ENCODE results near the gene TBC1D8.

The TBC1D8 gene

DNA sequence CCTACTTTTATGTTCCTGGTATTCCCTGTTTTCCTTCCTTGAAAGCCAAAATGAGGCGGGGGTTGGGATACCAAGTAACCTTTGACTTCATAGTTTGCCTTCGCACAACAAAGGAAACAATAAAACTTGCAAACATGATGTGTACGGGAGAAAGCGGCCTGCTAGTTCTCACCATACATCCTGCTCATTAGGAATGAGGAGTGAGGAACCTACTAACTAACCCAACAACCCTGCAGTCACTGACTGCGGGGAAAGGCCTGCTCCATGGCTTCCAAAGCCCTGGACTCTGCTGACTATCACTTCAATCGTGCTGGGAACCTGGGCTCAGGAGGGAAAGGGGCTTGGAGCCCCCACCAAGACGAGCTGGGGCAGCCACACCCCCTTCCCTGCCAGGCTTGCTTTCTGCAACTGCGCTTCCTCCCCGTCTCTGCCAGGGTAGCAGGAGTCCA, 124.9 kb downstream of the TBC1D8 start:
- DNase-seq = no peak

GRCh38 chr2:101025561-101025960, 125.6 kb downstream of the TBC1D8 start:
- DNase-seq = no peak

DNA sequence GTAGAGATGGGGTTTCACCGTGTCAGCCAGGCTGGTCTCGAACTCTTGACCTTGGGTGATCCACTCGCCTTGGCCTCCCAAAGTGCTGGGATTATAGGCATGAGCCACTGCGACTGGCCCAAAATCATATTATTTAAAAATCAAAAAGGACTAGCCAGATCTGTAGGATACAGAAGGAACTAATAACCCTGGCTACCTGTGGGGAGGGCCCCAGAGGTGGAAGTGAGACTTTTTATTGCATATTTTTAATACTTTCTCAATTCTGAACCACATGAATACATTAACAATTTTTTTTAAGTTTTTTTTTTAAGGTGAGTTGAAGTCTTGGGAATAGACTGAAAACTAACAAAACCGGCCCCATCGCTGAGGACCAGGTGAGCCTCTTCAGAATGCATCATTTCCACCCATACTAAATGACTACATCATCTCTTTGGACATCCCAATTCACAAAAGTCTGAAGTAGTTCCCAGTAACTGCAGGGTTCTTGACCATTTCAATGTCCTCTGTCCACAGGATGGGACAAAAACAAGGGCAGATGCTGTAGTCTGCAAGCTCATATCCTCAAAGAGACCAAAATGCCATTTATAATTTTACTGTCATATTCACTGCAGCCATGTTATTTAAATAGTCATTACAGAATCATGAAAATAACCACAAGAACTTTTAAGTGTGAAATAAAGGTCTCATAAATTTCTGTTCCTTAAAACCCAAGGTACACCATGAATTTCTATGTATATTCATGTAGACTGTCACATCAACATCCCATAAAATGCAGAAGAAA, 127.7 kb downstream of the TBC1D8 start:
- DNase-seq = no peak

DNA sequence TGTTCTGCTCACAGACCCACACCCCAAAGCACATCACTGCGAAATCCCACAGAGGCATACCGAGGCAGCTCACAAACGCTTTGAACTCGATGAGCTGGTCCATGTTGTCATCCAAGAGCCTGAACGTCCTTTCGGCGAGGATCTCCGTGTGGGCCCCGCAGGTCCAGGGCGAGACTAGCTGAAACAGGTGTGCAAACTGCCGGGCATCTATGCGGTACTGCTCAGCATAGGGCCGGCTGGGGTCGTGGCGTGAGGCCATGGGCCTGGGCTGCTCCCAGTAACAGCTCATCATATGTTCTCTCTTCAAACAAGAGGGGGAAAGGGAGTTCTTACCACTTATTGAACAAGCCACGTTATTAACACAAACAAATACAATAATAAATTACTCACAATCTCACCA, 129.0 kb downstream of the TBC1D8 start:
- no peak for DNase-seq

- DNase-seq = no peak
Observed at GRCh38 chr2:101018934-101019333, 132.2 kb downstream of the TBC1D8 start.

- no peak for DNase-seq
Observed at GRCh38 chr2:101017371-101017770, 133.8 kb downstream of the TBC1D8 start.

- DNase-seq = no peak
Observed at GRCh38 chr2:101014264-101014857, 136.8 kb downstream of the TBC1D8 start.

- DNase-seq = peak; percentile 53 to 75 (median 72)
Observed at GRCh38 chr2:101012706-101013181, 138.4 kb downstream of the TBC1D8 start.

- DNase-seq = no peak
Observed at GRCh38 chr2:101012054-101012705, 139.0 kb downstream of the TBC1D8 start.

- no peak for DNase-seq
Observed at GRCh38 chr2:101011152-101011551, 140.0 kb downstream of the TBC1D8 start.

DNA sequence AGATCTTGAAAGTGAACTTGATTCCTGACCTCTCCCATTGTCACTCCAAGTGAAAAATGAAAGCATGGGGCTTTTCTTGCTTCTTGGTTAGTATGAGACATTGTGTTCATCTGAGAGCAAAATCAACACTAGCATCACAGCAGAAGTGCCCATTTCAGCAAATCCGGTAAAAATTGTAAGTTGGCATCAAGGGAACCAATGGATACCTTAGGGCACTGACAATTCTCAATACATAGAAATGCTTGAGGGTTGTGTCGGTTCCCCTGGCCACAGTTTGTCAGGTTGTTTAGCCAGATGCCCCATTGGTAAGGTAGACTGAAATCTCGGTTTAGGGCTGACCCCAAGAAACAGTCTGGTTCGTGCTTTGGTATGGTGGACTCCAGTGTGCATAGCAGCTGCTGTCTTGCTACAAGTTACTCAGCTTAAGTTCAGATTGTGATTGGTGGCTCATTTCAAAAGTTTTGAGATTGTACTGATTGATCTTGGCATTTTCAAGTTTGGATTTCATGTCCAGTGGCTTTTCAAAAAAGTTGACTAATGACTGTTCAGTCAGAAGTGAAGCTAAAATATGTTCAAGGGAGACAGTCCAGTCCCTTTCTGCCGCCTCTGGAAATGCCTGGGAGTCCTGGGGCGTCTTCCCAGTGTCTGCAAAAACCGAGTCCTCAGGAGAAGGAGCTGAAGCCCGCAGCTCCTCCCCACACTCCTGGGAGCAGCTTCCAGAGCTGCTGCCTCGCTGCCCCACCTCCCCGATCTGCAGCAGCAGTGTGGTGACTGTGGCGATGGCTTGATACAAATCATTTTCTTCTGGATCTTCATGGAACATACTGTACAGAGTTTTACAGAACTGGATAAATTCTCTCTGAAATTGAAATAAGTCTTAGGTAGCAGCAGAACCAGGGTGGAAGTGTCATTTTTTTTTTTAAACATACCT, 143.5 kb downstream of the TBC1D8 start:
- DNase-seq = no peak

DNA sequence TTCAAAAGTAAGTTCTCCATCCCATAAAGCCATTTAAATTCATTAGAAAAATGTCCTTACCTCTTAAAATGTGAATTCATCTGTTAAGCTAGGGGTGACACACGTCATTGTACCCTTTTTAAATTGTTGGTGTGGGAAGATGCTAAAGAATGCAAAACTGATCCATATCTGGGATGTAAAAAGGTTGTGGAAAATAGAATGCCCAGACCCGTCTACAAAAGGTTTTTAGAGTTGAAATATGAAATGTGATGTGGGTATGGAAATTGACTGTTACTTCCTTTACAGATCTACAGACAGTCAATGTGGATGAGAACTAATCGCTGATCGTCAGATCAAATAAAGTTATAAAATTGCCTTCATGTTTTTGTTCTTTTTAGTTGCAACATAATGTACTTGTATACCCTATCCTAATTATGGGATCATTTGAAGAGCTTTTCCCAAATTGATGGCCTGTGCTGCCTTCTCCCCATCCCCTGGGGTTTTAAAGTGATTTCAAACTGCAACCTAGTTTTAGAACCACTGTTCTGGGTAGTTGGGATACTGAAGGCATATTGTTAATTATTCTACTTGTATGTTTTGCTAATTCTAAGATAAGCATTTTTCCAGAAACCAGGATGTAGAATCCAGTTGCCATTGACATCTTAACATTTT, 145.0 kb downstream of the TBC1D8 start:
- DNase-seq = no peak

- DNase-seq = no peak
Observed at GRCh38 chr2:101004620-101005325, 146.4 kb downstream of the TBC1D8 start.

DNA sequence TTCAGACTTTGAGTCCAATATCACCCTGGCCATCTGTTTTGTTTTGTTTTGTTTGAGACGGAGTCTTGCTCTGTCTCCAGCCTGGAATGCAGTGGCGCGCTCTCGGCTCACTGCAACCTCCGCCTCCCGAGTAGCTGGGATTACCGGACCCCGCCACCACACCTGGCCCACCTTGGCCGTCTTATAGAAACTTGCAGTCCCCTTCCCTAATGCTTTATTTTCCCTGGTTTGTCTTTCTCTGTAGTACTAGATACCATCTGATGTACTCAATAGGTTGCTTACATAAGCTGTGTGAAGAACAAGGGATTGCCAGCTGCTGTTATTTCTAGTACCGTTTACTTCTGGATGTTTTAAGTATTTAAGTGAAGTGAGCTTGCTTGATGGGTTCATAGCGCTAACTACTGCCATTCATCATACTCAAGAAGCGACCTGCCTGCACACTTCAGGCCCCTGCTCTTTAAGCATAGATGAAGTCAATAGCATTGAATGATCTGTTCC, 147.9 kb downstream of the TBC1D8 start:
- DNase-seq = no peak

DNA sequence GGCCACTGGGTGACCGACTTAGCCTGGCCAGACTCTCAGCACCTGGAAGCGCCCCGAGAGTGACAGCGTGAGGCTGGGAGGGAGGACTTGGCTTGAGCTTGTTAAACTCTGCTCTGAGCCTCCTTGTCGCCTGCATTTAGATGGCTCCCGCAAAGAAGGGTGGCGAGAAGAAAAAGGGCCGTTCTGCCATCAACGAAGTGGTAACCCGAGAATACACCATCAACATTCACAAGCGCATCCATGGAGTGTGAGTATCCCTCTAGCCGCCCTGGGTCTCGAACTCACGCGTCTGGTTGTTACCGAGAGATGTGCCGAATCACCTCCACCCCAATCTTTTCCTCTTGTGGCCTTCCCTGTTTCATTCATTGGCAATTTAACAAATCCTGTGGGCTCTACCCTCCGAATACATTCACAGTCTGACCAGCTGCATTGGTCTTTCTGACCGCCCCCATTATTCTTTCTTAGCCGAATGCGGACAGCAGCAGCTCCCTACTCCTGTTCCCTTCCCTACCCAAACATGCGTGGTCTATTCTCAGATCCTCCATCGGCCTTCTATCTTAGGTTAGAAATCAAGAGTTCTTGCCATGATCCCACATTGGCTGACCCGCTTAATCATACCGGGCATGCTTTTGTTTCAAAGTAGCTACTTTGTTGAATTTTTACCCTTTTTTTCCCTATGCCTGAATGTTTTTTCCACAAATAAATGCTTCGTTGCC, 148.5 kb downstream of the TBC1D8 start:
- peak in 2 of 3 donors; percentile 24 to 33 for DNase-seq

GRCh38 chr2:101001691-101002561, 149.3 kb downstream of the TBC1D8 start, which contains the start of gene RPL31:
Gene RPL31 (plus strand): TSS chr2:101002289. CDS start chr2:101002702, 413 bp downstream.
- DNase-seq = peak; percentile 97 to 98 (median 97)

- DNase-seq = no peak
Observed at GRCh38 chr2:100999995-101000394, 151.2 kb downstream of the TBC1D8 start.

DNA sequence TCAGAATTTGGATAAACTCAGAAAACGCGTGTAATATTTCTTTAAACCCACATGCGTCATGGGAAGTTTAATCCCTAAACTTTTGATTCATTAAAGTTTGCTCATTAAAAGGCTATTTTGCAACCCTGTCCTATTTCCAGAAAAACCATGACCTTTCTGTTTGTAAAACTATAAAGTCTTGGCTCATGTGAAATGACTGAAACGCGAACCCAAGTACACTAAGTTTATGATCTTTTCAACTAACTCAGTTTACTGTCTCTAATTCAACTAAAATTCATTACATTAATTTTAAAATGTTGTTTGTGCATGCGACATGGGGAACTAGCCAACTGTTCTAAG, 153.0 kb downstream of the TBC1D8 start:
- no peak for DNase-seq

DNA sequence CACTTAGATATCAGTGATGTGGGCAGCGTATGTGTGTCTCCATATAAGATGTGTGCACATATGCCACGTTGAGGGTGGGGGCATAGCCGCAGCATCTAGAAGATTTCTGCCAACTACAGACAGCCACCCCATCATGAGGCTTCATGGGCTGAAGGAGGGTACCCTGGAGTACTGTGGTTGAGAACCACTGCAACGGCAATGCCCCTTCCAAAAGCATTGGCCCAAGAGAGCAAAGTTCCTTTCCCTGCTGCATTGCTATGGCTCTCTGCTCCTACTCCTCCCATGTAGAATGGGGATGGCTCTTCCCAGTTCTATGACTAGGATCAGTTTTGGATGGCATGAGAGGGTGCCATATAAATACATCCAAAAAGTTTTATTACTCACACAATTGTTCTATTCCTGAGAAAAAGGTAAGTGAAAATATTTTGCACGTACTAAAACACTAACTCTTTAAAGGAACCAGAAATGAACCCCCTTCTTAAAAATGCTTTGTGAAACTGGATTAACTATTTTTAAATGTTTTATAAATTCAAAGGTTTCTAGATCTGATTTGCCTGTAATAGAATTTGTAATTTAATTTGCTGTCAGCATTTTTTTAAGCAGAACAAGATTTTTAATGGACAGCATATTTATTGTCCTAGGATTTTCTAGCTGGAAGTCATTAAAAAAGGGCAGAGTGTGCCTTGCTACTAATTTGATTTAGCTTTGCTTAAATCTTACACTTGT, 153.5 kb downstream of the TBC1D8 start:
- no peak for DNase-seq
